Neural progenitor cell (in vitro differentiated cells): Measurements from ENCODE around the gene HLF. TPM values are rescaled to one million over a fixed set of nuclear protein-coding genes. Genes with fewer than 3 reads are reported as not detected.

ENCODE experiments used
- DNase-seq: peaks from one replicate; pipeline ENCODE4 v3.0.0-alpha.2; 2016; ENCODE audit warnings: low spot score
- H2AFZ ChIP-seq: fragments of 200-600 bp; sonication (generic); replicated peaks from 2 replicates; pipeline ENCODE4 v1.6.1; 2016; ENCODE audit warnings: antibody characterized with exemption
- H3F3A ChIP-seq: fragments of 200-600 bp; sonication (generic); 2 replicates; pipeline ENCODE4 v1.6.1; 2016; ENCODE audit warnings: antibody characterized with exemption, low read depth
- H3K27ac ChIP-seq: fragments of 200-600 bp; sonication (generic); 2 replicates; pipeline ENCODE4 v1.5.1; 2016; ENCODE audit warnings: mild to moderate bottlenecking
- H3K27me3 ChIP-seq: fragments of 200-600 bp; sonication (generic); 2 replicates; pipeline ENCODE4 v1.6.1; 2016; ENCODE audit warnings: mild to moderate bottlenecking, moderate library complexity
- H3K36me3 ChIP-seq: fragments of 200-600 bp; sonication (generic); 2 replicates; pipeline ENCODE4 v1.5.1; 2016
- H3K4me1 ChIP-seq: fragments of 200-600 bp; sonication (generic); 2 replicates; pipeline ENCODE4 v1.6.1; 2016; ENCODE audit warnings: mixed run types
- H3K4me2 ChIP-seq: fragments of 200-600 bp; sonication (generic); 2 replicates; pipeline ENCODE4 v1.6.1; 2016
- H3K4me3 ChIP-seq: fragments of 200-600 bp; sonication (generic); 2 replicates; pipeline ENCODE4 v1.5.1; 2016
- H3K79me2 ChIP-seq: fragments of 200-600 bp; sonication (generic); 2 replicates; pipeline ENCODE4 v1.6.1; 2016; ENCODE audit warnings: low read depth
- H3K9ac ChIP-seq: fragments of 200-600 bp; sonication (generic); 2 replicates; pipeline ENCODE4 v1.6.1; 2016
- H3K9me3 ChIP-seq: fragments of 200-600 bp; sonication (generic); 2 replicates; pipeline ENCODE4 v1.5.1; 2016; ENCODE audit warnings: low read depth
- H4K20me1 ChIP-seq: fragments of 200-600 bp; sonication (generic); 2 replicates; pipeline ENCODE4 v1.6.1; 2016; ENCODE audit warnings: low read depth
- H3K27ac Mint-ChIP-seq: 3 replicates; pipeline ENCODE4 v1.8.0; 2021; ENCODE audit warnings: mixed read lengths
- H3K27me3 Mint-ChIP-seq: 2 replicates; pipeline ENCODE4 v1.8.0; 2022; ENCODE audit warnings: low read depth, mild to moderate bottlenecking, inconsistent platforms, moderate library complexity, mixed read lengths; ENCODE audit not compliant: insufficient read depth
- H3K36me3 Mint-ChIP-seq: 3 replicates; pipeline ENCODE4 v1.8.0; 2021; ENCODE audit warnings: mixed read lengths
- H3K4me1 Mint-ChIP-seq: 3 replicates; pipeline ENCODE4 v1.8.0; 2021; ENCODE audit warnings: mixed read lengths
- H3K4me3 Mint-ChIP-seq: 3 replicates; pipeline ENCODE4 v1.8.0; 2021; ENCODE audit warnings: mild to moderate bottlenecking, moderate library complexity, mixed read lengths
- H3K9me3 Mint-ChIP-seq: 3 replicates; pipeline ENCODE4 v1.8.0; 2020; ENCODE audit warnings: mixed read lengths
- EZH2 ChIP-seq: fragments of 200-600 bp; sonication (generic); IDR thresholded peaks from 2 replicates; pipeline ENCODE4 v1.6.1; 2017; ENCODE audit warnings: antibody characterized with exemption, mild to moderate bottlenecking, moderate library complexity
- EZH2phosphoT487 ChIP-seq: fragments of 200-600 bp; sonication (generic); IDR thresholded peaks from 2 replicates; pipeline ENCODE4 v1.6.1; 2017; ENCODE audit warnings: antibody characterized with exemption
- total RNA-seq: library from RNA; depleted of rRNA; stranded (reverse); fragments of >200 nt; gene quantifications from 2 replicates; pipeline ENCODE4 v1.2.3, GENCODE V29; 2015; ENCODE audit warnings: low replicate concordance
- TF ChIP-seq, protein P1 (sequence below): fragments of 200-600 bp; sonication (generic); IDR thresholded peaks from 2 replicates; pipeline ENCODE4 v1.5.1; 2017; ENCODE audit warnings: antibody characterized with exemption, mild to moderate bottlenecking

The HLF gene, protein sequence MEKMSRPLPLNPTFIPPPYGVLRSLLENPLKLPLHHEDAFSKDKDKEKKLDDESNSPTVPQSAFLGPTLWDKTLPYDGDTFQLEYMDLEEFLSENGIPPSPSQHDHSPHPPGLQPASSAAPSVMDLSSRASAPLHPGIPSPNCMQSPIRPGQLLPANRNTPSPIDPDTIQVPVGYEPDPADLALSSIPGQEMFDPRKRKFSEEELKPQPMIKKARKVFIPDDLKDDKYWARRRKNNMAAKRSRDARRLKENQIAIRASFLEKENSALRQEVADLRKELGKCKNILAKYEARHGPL
- total RNA-seq, result 0.06 and 0.11 TPM in 2 replicates

DNA sequence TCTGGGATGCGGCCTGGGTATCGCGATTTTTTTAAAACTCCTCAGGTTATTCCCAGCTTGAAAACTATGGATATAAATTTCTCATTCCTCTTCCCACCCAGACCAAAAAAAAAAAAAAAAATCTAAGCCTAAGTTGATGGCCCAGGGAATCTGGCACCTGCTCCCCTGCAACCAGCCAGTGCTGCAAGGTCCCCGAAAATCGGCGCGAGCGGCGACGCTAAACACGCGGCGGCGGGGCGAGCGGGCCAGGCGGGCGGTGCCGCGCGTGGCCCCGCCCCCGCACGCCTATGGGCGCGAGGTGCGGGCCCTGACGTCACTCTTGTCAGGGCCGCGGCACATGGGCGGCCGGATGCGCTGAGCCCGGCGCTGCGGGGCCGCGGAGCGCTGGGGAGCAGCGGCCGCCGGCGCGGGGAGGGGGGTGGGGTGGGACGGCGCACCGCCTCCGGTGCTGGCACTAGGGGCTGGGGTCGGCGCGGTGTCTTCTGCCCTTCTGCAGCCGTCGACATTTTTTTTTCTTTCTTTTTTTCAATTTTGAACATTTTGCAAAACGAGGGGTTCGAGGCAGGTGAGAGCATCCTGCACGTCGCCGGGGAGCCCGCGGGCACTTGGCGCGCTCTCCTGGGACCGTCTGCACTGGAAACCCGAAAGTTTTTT lies at the start of gene HLF:
HLF (plus strand) TSS at position 316 of the 654 bp plus-strand sequence. CDS start 525 bp downstream, outside the sequence.
- H3K27me3 Mint-ChIP-seq, result peaks cover 45% of the 10 kb centered on the region
- Histone ChIP-seq H3K9me3 (no peaks in the 10 kb centered on the region), H3K4me3 (peak within 1 kb of the TSS; percentile 53), H3K4me2 (peak within 1 kb of the TSS; percentile 88), H4K20me1 (peaks cover 6% of the 10 kb centered on the region), H3K79me2 (no peaks in the 10 kb centered on the region), H3K9ac (no peak within 1 kb of the TSS), H2AFZ (peak within 1 kb of the TSS; percentile 36), H3K4me1 (peaks cover 28% of the 10 kb centered on the region), H3K27ac (no peak within 1 kb of the TSS), H3K36me3 (no peaks in the 10 kb centered on the region), H3F3A (peaks cover 16% of the 10 kb centered on the region), H3K27me3 (peaks cover 91% of the 10 kb centered on the region)
- TF ChIP-seq EZH2 (no peak), EZH2phosphoT487 (no peak)
- H3K4me3 Mint-ChIP-seq, result peak within 1 kb of the TSS; percentile 81
- peak; percentile 94 for DNase-seq
- no peaks in the 10 kb centered on the region for H3K36me3 Mint-ChIP-seq
- no peaks in the 10 kb centered on the region for H3K9me3 Mint-ChIP-seq
- peaks cover 10% of the 10 kb centered on the region for H3K4me1 Mint-ChIP-seq
- H3K27ac Mint-ChIP-seq, result no peak within 1 kb of the TSS

DNA sequence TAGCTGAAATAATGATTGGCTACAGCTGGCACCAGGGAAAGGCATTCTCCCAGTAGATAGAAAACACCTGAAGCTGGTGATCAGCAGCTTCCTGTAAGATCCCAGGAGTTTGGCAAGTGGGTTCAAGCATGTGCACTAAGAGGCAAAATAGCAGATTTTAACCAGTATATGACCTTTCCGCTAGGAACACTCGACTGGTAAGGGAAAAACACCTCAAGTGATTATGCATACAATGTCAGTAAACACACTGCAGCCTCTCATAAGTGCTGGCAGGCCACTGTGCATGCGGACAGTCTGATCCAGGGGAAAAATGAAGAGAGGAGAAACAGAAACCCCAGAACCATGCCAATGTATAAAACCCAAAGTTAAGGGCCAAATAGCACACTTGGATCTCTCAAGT lies 49.0 kb upstream of the HLF start:
- Histone ChIP-seq H3K9ac (no peak overlapping the region), H3K27me3 (no peaks in the 10 kb centered on the region), H3K36me3 (no peaks in the 10 kb centered on the region), H3K27ac (no peak overlapping the region), H3K9me3 (no peaks in the 10 kb centered on the region), H3K79me2 (no peaks in the 10 kb centered on the region), H2AFZ (no peak overlapping the region), H3K4me3 (no peak overlapping the region), H4K20me1 (no peaks in the 10 kb centered on the region), H3K4me2 (no peak overlapping the region), H3F3A (no peaks in the 10 kb centered on the region), H3K4me1 (no peaks in the 10 kb centered on the region)
- no peak for TF ChIP-seq EZH2
- TF ChIP-seq, protein P1, sequence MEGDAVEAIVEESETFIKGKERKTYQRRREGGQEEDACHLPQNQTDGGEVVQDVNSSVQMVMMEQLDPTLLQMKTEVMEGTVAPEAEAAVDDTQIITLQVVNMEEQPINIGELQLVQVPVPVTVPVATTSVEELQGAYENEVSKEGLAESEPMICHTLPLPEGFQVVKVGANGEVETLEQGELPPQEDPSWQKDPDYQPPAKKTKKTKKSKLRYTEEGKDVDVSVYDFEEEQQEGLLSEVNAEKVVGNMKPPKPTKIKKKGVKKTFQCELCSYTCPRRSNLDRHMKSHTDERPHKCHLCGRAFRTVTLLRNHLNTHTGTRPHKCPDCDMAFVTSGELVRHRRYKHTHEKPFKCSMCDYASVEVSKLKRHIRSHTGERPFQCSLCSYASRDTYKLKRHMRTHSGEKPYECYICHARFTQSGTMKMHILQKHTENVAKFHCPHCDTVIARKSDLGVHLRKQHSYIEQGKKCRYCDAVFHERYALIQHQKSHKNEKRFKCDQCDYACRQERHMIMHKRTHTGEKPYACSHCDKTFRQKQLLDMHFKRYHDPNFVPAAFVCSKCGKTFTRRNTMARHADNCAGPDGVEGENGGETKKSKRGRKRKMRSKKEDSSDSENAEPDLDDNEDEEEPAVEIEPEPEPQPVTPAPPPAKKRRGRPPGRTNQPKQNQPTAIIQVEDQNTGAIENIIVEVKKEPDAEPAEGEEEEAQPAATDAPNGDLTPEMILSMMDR, result no peak
- TF ChIP-seq EZH2phosphoT487, result no peak
- no peaks in the 10 kb centered on the region for H3K36me3 Mint-ChIP-seq
- no peaks in the 10 kb centered on the region for H3K4me1 Mint-ChIP-seq
- H3K27ac Mint-ChIP-seq, result no peak overlapping the region
- no peak overlapping the region for H3K4me3 Mint-ChIP-seq
- H3K9me3 Mint-ChIP-seq, result peaks cover 3% of the 10 kb centered on the region
- H3K27me3 Mint-ChIP-seq, result no peaks in the 10 kb centered on the region
- no peak for DNase-seq

DNA sequence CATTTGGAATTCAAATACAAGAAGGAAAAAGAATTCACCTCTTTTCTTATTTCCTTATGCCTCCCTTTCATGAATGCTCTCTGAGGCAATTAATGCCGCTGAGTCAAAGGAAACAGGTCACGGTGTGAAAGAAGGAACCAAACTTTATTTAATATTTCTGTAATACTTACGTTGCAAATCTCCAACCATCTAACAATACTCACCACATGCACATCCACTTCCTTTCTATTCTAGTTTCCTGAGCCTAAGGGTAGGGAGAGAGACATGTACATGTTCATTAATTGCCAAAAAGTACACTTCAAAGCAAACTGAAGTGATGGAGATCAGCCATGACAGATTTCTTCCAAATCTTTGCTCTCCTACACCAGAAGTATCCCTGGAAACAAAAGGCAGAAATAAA lies 47.9 kb upstream of the HLF start:
- Mint-ChIP-seq H3K4me1 (no peaks in the 10 kb centered on the region), H3K27me3 (no peaks in the 10 kb centered on the region), H3K36me3 (no peaks in the 10 kb centered on the region), H3K9me3 (peaks cover 3% of the 10 kb centered on the region), H3K4me3 (no peak overlapping the region), H3K27ac (no peak overlapping the region)
- Histone ChIP-seq H3K79me2 (no peaks in the 10 kb centered on the region), H3K9me3 (no peaks in the 10 kb centered on the region), H3F3A (no peaks in the 10 kb centered on the region), H3K36me3 (no peaks in the 10 kb centered on the region), H3K9ac (no peak overlapping the region), H3K4me3 (no peak overlapping the region), H3K4me1 (no peaks in the 10 kb centered on the region), H2AFZ (no peak overlapping the region), H3K27me3 (no peaks in the 10 kb centered on the region), H3K4me2 (no peak overlapping the region), H3K27ac (no peak overlapping the region), H4K20me1 (no peaks in the 10 kb centered on the region)
- no peak for DNase-seq
- TF ChIP-seq, protein P1, result no peak
- TF ChIP-seq EZH2phosphoT487 (no peak), EZH2 (no peak)

DNA sequence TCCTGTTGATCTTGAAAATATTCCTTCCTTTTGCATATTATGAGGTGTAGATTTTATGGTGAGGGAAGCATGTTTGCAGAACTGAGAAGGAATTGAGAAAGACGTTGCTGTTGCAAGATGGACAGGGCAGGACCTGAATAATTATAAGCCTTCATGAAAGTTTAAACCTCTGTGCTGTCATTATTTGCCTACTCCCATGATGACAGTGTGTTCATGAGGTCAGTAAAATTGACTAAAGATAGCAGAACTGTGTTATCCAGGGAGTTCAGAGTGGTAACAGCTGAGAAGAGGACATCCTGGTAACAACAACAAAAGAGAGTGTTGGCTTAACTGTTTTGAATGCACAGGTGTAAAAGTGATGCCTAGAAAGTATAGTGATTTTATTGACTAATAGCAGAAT lies 45.3 kb upstream of the HLF start:
- Histone ChIP-seq H2AFZ (no peak overlapping the region), H3F3A (no peaks in the 10 kb centered on the region), H3K27me3 (no peaks in the 10 kb centered on the region), H3K4me1 (no peaks in the 10 kb centered on the region), H3K9ac (no peak overlapping the region), H3K4me3 (no peak overlapping the region), H3K27ac (no peak overlapping the region), H3K4me2 (no peak overlapping the region), H4K20me1 (no peaks in the 10 kb centered on the region), H3K79me2 (no peaks in the 10 kb centered on the region), H3K36me3 (no peaks in the 10 kb centered on the region), H3K9me3 (no peaks in the 10 kb centered on the region)
- Mint-ChIP-seq H3K9me3 (peaks cover 3% of the 10 kb centered on the region), H3K27me3 (no peaks in the 10 kb centered on the region), H3K4me1 (no peaks in the 10 kb centered on the region), H3K4me3 (no peak overlapping the region), H3K36me3 (no peaks in the 10 kb centered on the region), H3K27ac (no peak overlapping the region)
- no peak for DNase-seq
- TF ChIP-seq EZH2phosphoT487 (no peak), EZH2 (no peak)
- TF ChIP-seq, protein P1, result no peak
